ENCODE results near the gene NAV1. TPM values are rescaled to one million over a fixed set of nuclear protein-coding genes. Genes with fewer than 3 reads are reported as not detected.
"Not testable (repeated sequence)": the region's sequence is repeated elsewhere in the genome, so short reads cannot be mapped to it uniquely, and the experiment has no call there.

The NAV1 gene
- total RNA-seq, 5 donors from 2014 or later (not counting 1 experiment from before 2014, with no cell fraction given) = 2.8 to 6.9 (median 4.7) TPM

- not testable (repeated sequence) for H3K4me1 Mint-ChIP-seq
Observed at GRCh38 chr1:201549522-201549921, 10.6 kb downstream of the NAV1 start.

GRCh38 chr1:201551096-201551495 lies 12.2 kb downstream of the NAV1 start:
- ChIA-PET CTCF (interaction anchor here in 1 of 2 donors (0.6 kb wide), 1 partner anchor 158 kb away, joined by 3 read pairs; no protein-coding TSS in a partner anchor), POLR2A (no interaction called here)
- H3K36me3 Mint-ChIP-seq = no peaks in the 10 kb centered on the region
- no peaks in the 10 kb centered on the region for H3K4me1 Mint-ChIP-seq
- Histone ChIP-seq H3K27me3 (replicated peaks in 1 of 2; ENCODE audit: control insufficient read depth in 2 of 2, extremely low read depth in 1 of 2, insufficient read depth in 2 of 2, low read length in 1 of 2) (peaks cover 0 to 6% of the 10 kb centered on the region in 2 experiments), H3K4me3 (ENCODE audit: control insufficient read depth in 1 of 2, extremely low read depth in 1 of 2, low read length in 1 of 2) (no peak overlapping the region), H3K36me3 (ENCODE audit: control insufficient read depth in 2 of 2, extremely low read depth in 1 of 2, insufficient read depth in 1 of 2, low read length in 1 of 2) (no peaks in the 10 kb centered on the region), H3K27ac (ENCODE audit: low read length) (no peak overlapping the region), H3K4me1 (ENCODE audit: control insufficient read depth in 1 of 2, extremely low read depth in 1 of 2, insufficient read depth in 2 of 2, low read length in 2 of 2) (no peaks in the 10 kb centered on the region), H3K9me3 (no peaks in the 10 kb centered on the region)
- DNase-seq = no peak
- H3K9me3 Mint-ChIP-seq = no peaks in the 10 kb centered on the region
- H3K4me3 Mint-ChIP-seq = no peak overlapping the region
- peaks cover 0 to 3% of the 10 kb centered on the region in 2 donors for H3K27me3 Mint-ChIP-seq
- 100% methylated on average over 2 of the region's 3 CpGs for WGBS (ENCODE audit: insufficient coverage)
- H3K27ac Mint-ChIP-seq = no peak overlapping the region
- ATAC-seq (replicated peaks in 1 of 4) = no peak

More at GRCh38 chr1:201549522-201549921, 10.6 kb downstream of the NAV1 start:
- H3K4me1 ChIP-seq (ENCODE audit: control insufficient read depth in 1 of 2, extremely low read depth in 1 of 2, insufficient read depth in 2 of 2, low read length in 2 of 2); H3K27ac Mint-ChIP-seq; H3K36me3 ChIP-seq (ENCODE audit: control insufficient read depth in 2 of 2, extremely low read depth in 1 of 2, insufficient read depth in 1 of 2, low read length in 1 of 2); H3K4me3 Mint-ChIP-seq; H3K9me3 ChIP-seq; H3K27me3 Mint-ChIP-seq; H3K4me3 ChIP-seq (ENCODE audit: control insufficient read depth in 1 of 2, extremely low read depth in 1 of 2, low read length in 1 of 2); ATAC-seq (replicated peaks in 1 of 4); H3K27ac ChIP-seq (ENCODE audit: low read length); H3K27me3 ChIP-seq (replicated peaks in 1 of 2; ENCODE audit: control insufficient read depth in 2 of 2, extremely low read depth in 1 of 2, insufficient read depth in 2 of 2, low read length in 1 of 2); H3K9me3 Mint-ChIP-seq; DNase-seq; POLR2A ChIA-PET; H3K36me3 Mint-ChIP-seq: not testable (repeated sequence)
- CTCF ChIA-PET = interaction anchor here in 1 of 2 donors (0.6 kb wide), 1 partner anchor 9 kb away, joined by 6 read pairs; no protein-coding TSS in a partner anchor
- no CpG with 5 or more reads among the region's 5 CpGs for WGBS (ENCODE audit: insufficient coverage)

GRCh38 chr1:201551877-201552731 lies 13.2 kb downstream of the NAV1 start:
- Mint-ChIP-seq H3K4me1 (no peaks in the 10 kb centered on the region), H3K27me3 (peaks cover 0 to 3% of the 10 kb centered on the region in 2 donors), H3K4me3 (no peak overlapping the region), H3K27ac (no peak overlapping the region), H3K9me3 (no peaks in the 10 kb centered on the region), H3K36me3 (no peaks in the 10 kb centered on the region)
- Histone ChIP-seq H3K27ac (ENCODE audit: low read length) (no peak overlapping the region), H3K9me3 (no peaks in the 10 kb centered on the region), H3K4me1 (ENCODE audit: control insufficient read depth in 1 of 2, extremely low read depth in 1 of 2, insufficient read depth in 2 of 2, low read length in 2 of 2) (no peaks in the 10 kb centered on the region), H3K36me3 (ENCODE audit: control insufficient read depth in 2 of 2, extremely low read depth in 1 of 2, insufficient read depth in 1 of 2, low read length in 1 of 2) (no peaks in the 10 kb centered on the region), H3K4me3 (ENCODE audit: control insufficient read depth in 1 of 2, extremely low read depth in 1 of 2, low read length in 1 of 2) (no peak overlapping the region), H3K27me3 (replicated peaks in 1 of 2; ENCODE audit: control insufficient read depth in 2 of 2, extremely low read depth in 1 of 2, insufficient read depth in 2 of 2, low read length in 1 of 2) (peaks cover 0 to 11% of the 10 kb centered on the region in 2 experiments)
- ATAC-seq (replicated peaks in 1 of 4) = no peak
- ChIA-PET CTCF (no interaction called here), POLR2A (no interaction called here)
- peak in 1 of 35 experiments; percentile 13 for DNase-seq
- WGBS (ENCODE audit: insufficient coverage) = 81% methylated on average over 6 of the region's 12 CpGs

GRCh38 chr1:201552941-201553351 lies 14.0 kb downstream of the NAV1 start:
- ChIA-PET CTCF (no interaction called here), POLR2A (no interaction called here)
- Histone ChIP-seq H3K36me3 (ENCODE audit: control insufficient read depth in 2 of 2, extremely low read depth in 1 of 2, insufficient read depth in 1 of 2, low read length in 1 of 2) (no peaks in the 10 kb centered on the region), H3K4me1 (ENCODE audit: control insufficient read depth in 1 of 2, extremely low read depth in 1 of 2, insufficient read depth in 2 of 2, low read length in 2 of 2) (no peaks in the 10 kb centered on the region), H3K4me3 (ENCODE audit: control insufficient read depth in 1 of 2, extremely low read depth in 1 of 2, low read length in 1 of 2) (no peak overlapping the region), H3K27me3 (replicated peaks in 1 of 2; ENCODE audit: control insufficient read depth in 2 of 2, extremely low read depth in 1 of 2, insufficient read depth in 2 of 2, low read length in 1 of 2) (peaks cover 0 to 11% of the 10 kb centered on the region in 2 experiments), H3K9me3 (no peaks in the 10 kb centered on the region), H3K27ac (ENCODE audit: low read length) (no peak overlapping the region)
- peaks cover 0 to 3% of the 10 kb centered on the region in 2 donors for H3K27me3 Mint-ChIP-seq
- WGBS (ENCODE audit: insufficient coverage) = 78% methylated on average over 5 of the region's 5 CpGs
- no peaks in the 10 kb centered on the region for H3K4me1 Mint-ChIP-seq
- ATAC-seq (replicated peaks in 1 of 4) = no peak
- no peak overlapping the region for H3K27ac Mint-ChIP-seq
- no peak for DNase-seq
- H3K9me3 Mint-ChIP-seq = no peaks in the 10 kb centered on the region
- H3K4me3 Mint-ChIP-seq = no peak overlapping the region
- H3K36me3 Mint-ChIP-seq = no peaks in the 10 kb centered on the region

- H3K27me3 ChIP-seq (replicated peaks in 1 of 2; ENCODE audit: control insufficient read depth in 2 of 2, extremely low read depth in 1 of 2, insufficient read depth in 2 of 2, low read length in 1 of 2) = peaks cover 0 to 11% of the 10 kb centered on the region in 2 experiments
- CTCF ChIA-PET = no interaction called here
- no peak overlapping the region for H3K4me3 ChIP-seq (ENCODE audit: control insufficient read depth in 1 of 2, extremely low read depth in 1 of 2, low read length in 1 of 2)
- no peaks in the 10 kb centered on the region for H3K9me3 ChIP-seq
- Mint-ChIP-seq H3K9me3 (no peaks in the 10 kb centered on the region), H3K4me3 (no peak overlapping the region), H3K27ac (no peak overlapping the region), H3K27me3 (peaks cover 0 to 3% of the 10 kb centered on the region in 2 donors), H3K4me1 (no peaks in the 10 kb centered on the region), H3K36me3 (no peaks in the 10 kb centered on the region)
- WGBS (ENCODE audit: insufficient coverage) = 68% methylated on average over 4 of the region's 8 CpGs
- ATAC-seq (replicated peaks in 1 of 4) = no peak
- DNase-seq = no peak
- no peaks in the 10 kb centered on the region for H3K36me3 ChIP-seq (ENCODE audit: control insufficient read depth in 2 of 2, extremely low read depth in 1 of 2, insufficient read depth in 1 of 2, low read length in 1 of 2)
- POLR2A ChIA-PET = no interaction called here
- H3K4me1 ChIP-seq (ENCODE audit: control insufficient read depth in 1 of 2, extremely low read depth in 1 of 2, insufficient read depth in 2 of 2, low read length in 2 of 2) = no peaks in the 10 kb centered on the region
- H3K27ac ChIP-seq (ENCODE audit: low read length) = no peak overlapping the region
Observed at GRCh38 chr1:201553496-201554189, 14.7 kb downstream of the NAV1 start.

GRCh38 chr1:201554190-201554600 lies 15.3 kb downstream of the NAV1 start:
- CTCF ChIA-PET = no interaction called here
- no peak for ATAC-seq (replicated peaks in 1 of 4)
- no peaks in the 10 kb centered on the region for H3K9me3 Mint-ChIP-seq

More at GRCh38 chr1:201554190-201554600, 15.3 kb downstream of the NAV1 start:
- Histone ChIP-seq H3K36me3 (ENCODE audit: control insufficient read depth in 2 of 2, extremely low read depth in 1 of 2, insufficient read depth in 1 of 2, low read length in 1 of 2) (no peaks in the 10 kb centered on the region), H3K27me3 (replicated peaks in 1 of 2; ENCODE audit: control insufficient read depth in 2 of 2, extremely low read depth in 1 of 2, insufficient read depth in 2 of 2, low read length in 1 of 2) (peaks cover 0 to 11% of the 10 kb centered on the region in 2 experiments), H3K9me3 (no peaks in the 10 kb centered on the region), H3K27ac (ENCODE audit: low read length) (no peak overlapping the region), H3K4me3 (ENCODE audit: control insufficient read depth in 1 of 2, extremely low read depth in 1 of 2, low read length in 1 of 2) (no peak overlapping the region), H3K4me1 (ENCODE audit: control insufficient read depth in 1 of 2, extremely low read depth in 1 of 2, insufficient read depth in 2 of 2, low read length in 2 of 2) (no peaks in the 10 kb centered on the region)
- POLR2A ChIA-PET = no interaction called here
- Mint-ChIP-seq H3K4me3 (no peak overlapping the region), H3K27me3 (peaks cover 0 to 3% of the 10 kb centered on the region in 2 donors), H3K27ac (no peak overlapping the region), H3K4me1 (no peaks in the 10 kb centered on the region), H3K36me3 (no peaks in the 10 kb centered on the region)
- WGBS (ENCODE audit: insufficient coverage) = 65% methylated on average over 10 of the region's 10 CpGs
- no peak for DNase-seq
